Tibial nerve (tissue), 4 donors: ENCODE measurements around the gene DLGAP3. TPM values are rescaled to one million over a fixed set of nuclear protein-coding genes. Genes with fewer than 3 reads are reported as not detected.

ENCODE experiments used
- DNase-seq, 2 donors: peaks; one replicate each; pipeline ENCODE4 v3.0.0-alpha.2; 2019; ENCODE audit warnings: low spot score in 2 of 2
- H3K27ac ChIP-seq, 4 donors: fragments of 200-600 bp; sonication (generic) in 3 of 4; one replicate each; pipeline ENCODE4 v1.5.1; 2017 to 2019; ENCODE audit warnings: mild to moderate bottlenecking in 1 of 4
- H3K27me3 ChIP-seq, 2 donors: fragments of 200-600 bp; sonication (generic) in 1 of 2; one replicate each; pipeline versions ENCODE4 v1.5.1 to v1.6.0; 2017 to 2019
- H3K36me3 ChIP-seq, 3 donors: fragments of 200-600 bp; sonication (generic); one replicate each; pipeline ENCODE4 v1.5.1; 2018 to 2019
- H3K4me1 ChIP-seq, 4 donors: fragments of 200-600 bp; sonication (generic) in 3 of 4; one replicate each; pipeline ENCODE4 v1.5.1; 2017 to 2019
- H3K4me3 ChIP-seq, 4 donors: fragments of 200-600 bp; sonication (generic) in 3 of 4; one replicate each; pipeline ENCODE4 v1.5.1; 2017 to 2019; ENCODE audit warnings: mild to moderate bottlenecking in 1 of 4, moderate library complexity in 1 of 4
- H3K9me3 ChIP-seq, 4 donors: fragments of 200-600 bp; sonication (generic) in 3 of 4; one replicate each; pipeline ENCODE4 v1.5.1; 2017 to 2019
- CTCF ChIP-seq, 5 experiments: fragments of 200-600 bp in 3 of 5; fragments of 450-650 bp in 2 of 5; sonication (generic) in 3 of 5; IDR thresholded peaks; one replicate each; pipeline ENCODE4 v1.5.1; 2016 to 2019; ENCODE audit warnings: antibody characterized with exemption in 5 of 5, mild to moderate bottlenecking in 3 of 5, moderate library complexity in 2 of 5
- EP300 ChIP-seq, 2 donors: sonication (generic); formaldehyde crosslinking; IDR thresholded peaks; one replicate each; pipeline ENCODE4 v1.6.1; 2017; ENCODE audit warnings: antibody characterized with exemption in 2 of 2, mild to moderate bottlenecking in 1 of 2
- POLR2A ChIP-seq, 2 donors: fragments of 450-650 bp; IDR thresholded peaks; one replicate each; pipeline ENCODE4 v1.6.1; 2017; ENCODE audit warnings: antibody characterized with exemption in 2 of 2, mild to moderate bottlenecking in 2 of 2, moderate library complexity in 2 of 2
- whole genome bisulfite sequencing, 2 donors: methylation state at CpG; one replicate each; pipeline ENCODE4 v1.1.5; 2018; 5-methylcytosine and 5-hydroxymethylcytosine counted together
- total RNA-seq, 4 donors: library from RNA; depleted of rRNA; stranded (reverse); fragments of >200 nt; gene quantifications; one replicate each; pipeline ENCODE4 v1.1.0, GENCODE V29; 2016

DLGAP3 gene
- total RNA-seq, 4 donors from 2014 or later = 0.42 to 0.87 (median 0.78) TPM; not detected in 1

DNA sequence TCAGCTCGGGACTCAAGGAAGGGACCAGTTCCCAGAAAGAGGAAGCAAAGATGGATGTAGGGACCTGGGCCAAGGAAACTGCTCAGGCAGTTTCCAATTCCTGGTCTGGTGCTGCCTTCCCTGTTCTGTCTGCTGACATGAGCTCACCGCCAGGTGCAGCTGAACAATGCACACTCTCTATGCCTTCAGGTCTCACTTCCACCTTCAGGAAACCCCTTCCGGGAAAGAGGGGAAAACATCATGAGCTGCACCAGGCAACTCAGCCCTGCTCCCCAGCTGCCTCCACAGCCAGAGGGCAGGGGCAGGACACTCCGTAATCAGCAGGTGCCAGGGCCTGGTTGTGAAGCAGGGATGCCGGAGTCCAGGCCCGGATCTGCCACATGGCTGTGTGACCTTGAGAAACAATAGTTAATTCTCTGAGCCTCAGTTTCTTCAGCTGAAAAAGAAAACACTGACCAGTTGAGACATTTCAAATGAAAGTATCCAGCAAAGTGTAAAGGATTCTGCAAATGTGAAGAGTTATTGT is 97.7 kb downstream of the DLGAP3 start:
- H3K27ac ChIP-seq = no peak overlapping the region
- H3K4me1 ChIP-seq = peaks cover 0 to 10% (median 0%) of the 10 kb centered on the region in 4 donors
- H3K9me3 ChIP-seq = no peaks in the 10 kb centered on the region
- H3K4me3 ChIP-seq = no peak overlapping the region
- peaks cover 0 to 5% (median 0%) of the 10 kb centered on the region in 3 donors for H3K36me3 ChIP-seq
- 70 to 78% methylated on average over 4 to 6 of the region's 6 CpGs for WGBS, 2 donors
- H3K27me3 ChIP-seq = no peaks in the 10 kb centered on the region
- TF ChIP-seq POLR2A (IDR thresholded peaks at IDR 0.05) (no peak), CTCF (IDR thresholded peaks at IDR 0.05) (no peak), EP300 (IDR thresholded peaks at IDR 0.05) (no peak)
- no peak for DNase-seq

DNA sequence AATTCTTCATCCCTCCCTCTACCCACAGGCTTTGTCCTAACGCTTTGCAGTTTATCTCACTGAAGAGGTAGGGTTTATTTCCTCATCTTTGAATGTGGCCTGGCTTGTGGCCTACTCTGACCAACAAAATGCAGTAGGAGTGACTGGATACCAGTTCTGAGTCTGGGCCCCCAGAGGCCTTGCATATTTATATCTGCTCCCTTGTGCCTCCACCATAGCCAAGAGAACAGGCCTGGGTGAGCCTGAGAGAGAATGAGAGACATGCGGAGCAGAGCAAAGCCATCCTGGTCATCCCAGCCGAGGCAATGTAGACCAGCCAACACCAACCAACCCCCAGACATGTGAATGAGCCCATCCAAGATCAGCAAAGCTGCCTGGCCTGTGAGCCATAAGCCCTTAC is 100.2 kb downstream of the DLGAP3 start:
- TF ChIP-seq POLR2A (IDR thresholded peaks at IDR 0.05) = no peak
- no peak for TF ChIP-seq CTCF (IDR thresholded peaks at IDR 0.05)
- no peak for TF ChIP-seq EP300 (IDR thresholded peaks at IDR 0.05)
- Histone ChIP-seq H3K4me1 (peaks cover 0 to 10% (median 2%) of the 10 kb centered on the region in 4 donors), H3K36me3 (peaks cover 0 to 11% (median 0%) of the 10 kb centered on the region in 3 donors), H3K27ac (peak overlapping the region in 1 of 4 donors; percentile 16), H3K4me3 (no peak overlapping the region), H3K27me3 (no peaks in the 10 kb centered on the region), H3K9me3 (peaks cover 0 to 3% (median 0%) of the 10 kb centered on the region in 4 donors)
- WGBS, 2 donors = 64 to 72% methylated on average over 3 of the region's 3 CpGs
- DNase-seq = no peak

GRCh38 chr1:34828611-34829010 is 100.8 kb downstream of the DLGAP3 start:
- Histone ChIP-seq H3K36me3 (peaks cover 0 to 17% (median 0%) of the 10 kb centered on the region in 3 donors), H3K9me3 (peaks cover 0 to 9% (median 0%) of the 10 kb centered on the region in 4 donors), H3K27me3 (no peaks in the 10 kb centered on the region), H3K27ac (no peak overlapping the region), H3K4me1 (peaks cover 0 to 10% (median 2%) of the 10 kb centered on the region in 4 donors), H3K4me3 (no peak overlapping the region)
- TF ChIP-seq EP300 (IDR thresholded peaks at IDR 0.05) = no peak
- no peak for TF ChIP-seq CTCF (IDR thresholded peaks at IDR 0.05)
- no peak for TF ChIP-seq POLR2A (IDR thresholded peaks at IDR 0.05)
- 76 to 86% methylated on average over 2 of the region's 2 CpGs for WGBS, 2 donors
- no peak for DNase-seq

DNA sequence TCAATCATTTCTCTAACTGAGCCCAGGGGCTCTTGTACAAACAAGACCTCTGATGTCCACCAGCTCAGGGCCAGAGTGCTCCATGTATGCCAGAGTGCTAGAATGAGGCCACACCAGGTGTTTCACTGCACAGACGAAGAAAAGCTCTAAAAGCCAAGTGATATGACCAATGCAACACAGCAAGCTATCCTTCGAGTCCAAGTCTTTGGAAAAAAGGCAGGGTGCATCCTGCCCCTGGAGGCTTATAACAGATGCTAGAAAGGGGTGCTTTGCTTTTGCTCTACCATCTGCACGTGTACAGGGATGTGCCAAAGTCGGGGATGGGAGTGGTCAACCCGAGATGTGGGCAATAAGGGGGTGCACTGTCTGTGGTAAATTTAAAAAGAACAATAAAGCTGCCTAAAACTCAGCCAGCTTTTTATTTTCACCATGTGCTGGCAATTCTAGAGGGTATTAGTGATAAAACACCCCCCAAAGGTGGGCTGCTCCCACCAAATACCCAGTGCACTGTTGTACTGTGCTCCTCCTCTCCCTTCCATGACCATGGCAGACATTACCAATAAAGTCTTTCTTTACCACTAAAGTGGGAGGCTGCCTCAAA is 102.0 kb downstream of the DLGAP3 start:
- no peaks in the 10 kb centered on the region for H3K27me3 ChIP-seq
- no peak overlapping the region for H3K27ac ChIP-seq
- H3K4me1 ChIP-seq = peaks cover 0 to 10% (median 2%) of the 10 kb centered on the region in 4 donors
- H3K4me3 ChIP-seq = no peak overlapping the region
- TF ChIP-seq POLR2A (IDR thresholded peaks at IDR 0.05) (no peak), CTCF (IDR thresholded peaks at IDR 0.05) (no peak), EP300 (IDR thresholded peaks at IDR 0.05) (no peak)
- peaks cover 0 to 19% (median 0%) of the 10 kb centered on the region in 3 donors for H3K36me3 ChIP-seq
- H3K9me3 ChIP-seq = peaks cover 0 to 11% (median 0%) of the 10 kb centered on the region in 4 donors
- whole genome bisulfite sequencing, 2 donors = 71 to 78% methylated on average over 5 of the region's 5 CpGs
- DNase-seq = no peak

DNA sequence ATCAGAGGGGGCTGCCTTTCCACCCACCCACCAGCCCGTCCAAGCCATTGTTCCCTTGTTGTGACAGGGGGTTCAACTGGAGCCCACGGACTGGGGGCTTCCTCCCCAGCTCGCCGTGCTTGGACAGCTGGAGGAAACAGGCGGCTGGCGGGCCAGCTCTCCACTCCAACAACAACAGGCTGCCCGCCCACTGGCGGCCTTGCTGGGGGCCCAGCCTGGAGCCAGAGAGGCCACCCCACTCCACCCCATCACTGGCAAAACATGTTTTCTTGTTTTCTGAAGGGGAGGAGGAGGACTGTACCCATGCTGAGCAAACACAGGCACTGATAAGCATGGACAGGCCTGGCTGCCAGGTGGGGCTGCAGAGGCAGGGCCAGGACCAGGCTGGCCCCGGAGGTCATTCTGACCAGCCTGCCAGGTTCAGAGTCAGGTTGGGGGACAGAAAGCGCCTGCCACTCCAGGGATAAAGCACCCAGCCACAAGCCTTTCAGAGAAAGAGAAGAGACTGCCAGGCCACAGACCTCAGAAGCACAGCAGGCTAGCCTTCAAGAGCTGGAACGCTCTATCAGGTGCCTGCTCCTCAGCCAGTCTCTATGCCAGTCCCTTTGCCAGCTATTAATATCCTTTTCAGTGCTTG is 103.9 kb downstream of the DLGAP3 start:
- Histone ChIP-seq H3K4me1 (peaks cover 0 to 10% (median 2%) of the 10 kb centered on the region in 4 donors), H3K4me3 (no peak overlapping the region), H3K27ac (no peak overlapping the region), H3K9me3 (peaks cover 0 to 14% (median under 1%) of the 10 kb centered on the region in 4 donors), H3K27me3 (no peaks in the 10 kb centered on the region), H3K36me3 (peaks cover 0 to 13% (median 0%) of the 10 kb centered on the region in 3 donors)
- 43 to 55% methylated on average over 10 to 11 of the region's 11 CpGs for WGBS, 2 donors
- TF ChIP-seq CTCF (IDR thresholded peaks at IDR 0.05) (no peak), POLR2A (IDR thresholded peaks at IDR 0.05) (no peak), EP300 (IDR thresholded peaks at IDR 0.05) (no peak)
- DNase-seq = no peak
